HG02981 (cell line): ENCODE measurements around the gene MRNIP.

ENCODE experiments used
- ATAC-seq: cut with Tn5 transposase; IDR thresholded peaks from one replicate; pipeline ENCODE4 v1.9.1; 2021; ENCODE audit warnings: mild to moderate bottlenecking, moderate library complexity; ENCODE audit not compliant: unreplicated experiment

The MRNIP gene

GRCh38 chr5:179889885-179890284 is 31.3 kb upstream of the MRNIP start:
- ATAC-seq: no peak

GRCh38 chr5:179887802-179888201 is 29.2 kb upstream of the MRNIP start:
- ATAC-seq: no peak

- ATAC-seq: no peak
These were observed 28.5 kb upstream of the MRNIP start for GRCh38 chr5:179887095-179887494.

GRCh38 chr5:179886190-179886911 is 27.7 kb upstream of the MRNIP start:
- ATAC-seq: no peak

- no peak for ATAC-seq
These were observed 27.0 kb upstream of the MRNIP start for GRCh38 chr5:179885491-179886090.

GRCh38 chr5:179883163-179883562 is 24.5 kb upstream of the MRNIP start:
- ATAC-seq: no peak

- ATAC-seq: no peak
These were observed 23.7 kb upstream of the MRNIP start for GRCh38 chr5:179882338-179882737.

GRCh38 chr5:179880848-179881590 is 22.4 kb upstream of the MRNIP start:
- no peak for ATAC-seq

GRCh38 chr5:179880066-179880650 is 21.5 kb upstream of the MRNIP start:
- no peak for ATAC-seq

- ATAC-seq: no peak
These were observed 21.0 kb upstream of the MRNIP start for GRCh38 chr5:179879690-179880010.

GRCh38 chr5:179879003-179879689 is 20.5 kb upstream of the MRNIP start:
- no peak for ATAC-seq

GRCh38 chr5:179878222-179879002 is 19.8 kb upstream of the MRNIP start:
- no peak for ATAC-seq

- ATAC-seq: no peak
These were observed 18.0 kb upstream of the MRNIP start for GRCh38 chr5:179876610-179876952.

GRCh38 chr5:179875741-179876609 is 17.4 kb upstream of the MRNIP start:
- ATAC-seq: no peak

- ATAC-seq: no peak
These were observed 16.1 kb upstream of the MRNIP start for GRCh38 chr5:179874536-179875292.

GRCh38 chr5:179874136-179874535 is 15.5 kb upstream of the MRNIP start:
- no peak for ATAC-seq

GRCh38 chr5:179873588-179874110 is 15.0 kb upstream of the MRNIP start:
- ATAC-seq: no peak

GRCh38 chr5:179872828-179873575 is 14.4 kb upstream of the MRNIP start:
- ATAC-seq: no peak
